Daoy (cell line): ENCODE measurements around the gene LRRC8C. TPM values are rescaled to one million over a fixed set of nuclear protein-coding genes. Genes with fewer than 3 reads are reported as not detected.

Experiments used
- DNase-seq: peaks from one replicate; pipeline ENCODE4 v3.0.0-alpha.2; 2015; ENCODE audit warnings: low read depth
- total RNA-seq: library from RNA; depleted of rRNA; stranded (reverse); fragments of >200 nt; shearing (Covaris generic); gene quantifications from 2 replicates; pipeline ENCODE4 v1.2.3, GENCODE V29; 2014

LRRC8C gene
- total RNA-seq, 1 experiment from 2014 or later, result 10.2 TPM

GRCh38 chr1:89732643-89733222 lies 99.8 kb downstream of the LRRC8C start:
- DNase-seq, result no peak

- DNase-seq, result no peak
Measured at GRCh38 chr1:89733748-89734147, 100.8 kb downstream of the LRRC8C start.

- DNase-seq, result no peak
Measured at GRCh38 chr1:89734442-89734841, 101.5 kb downstream of the LRRC8C start.

- DNase-seq, result no peak
Measured at GRCh38 chr1:89735479-89735878, 102.6 kb downstream of the LRRC8C start.

GRCh38 chr1:89736937-89737733 lies 104.2 kb downstream of the LRRC8C start:
- DNase-seq, result no peak

GRCh38 chr1:89737985-89738510 lies 105.1 kb downstream of the LRRC8C start:
- no peak for DNase-seq

GRCh38 chr1:89739013-89739843 lies 106.3 kb downstream of the LRRC8C start:
- DNase-seq, result peak; percentile 75

GRCh38 chr1:89739844-89740216 lies 106.9 kb downstream of the LRRC8C start:
- DNase-seq, result no peak

- no peak for DNase-seq
Measured at GRCh38 chr1:89743788-89744187, 110.9 kb downstream of the LRRC8C start.

- no peak for DNase-seq
Measured at GRCh38 chr1:89746424-89747149, 113.7 kb downstream of the LRRC8C start.

- DNase-seq, result no peak
Measured at GRCh38 chr1:89753761-89754160, 120.8 kb downstream of the LRRC8C start.

- no peak for DNase-seq
Measured at GRCh38 chr1:89754518-89754917, 121.6 kb downstream of the LRRC8C start.

GRCh38 chr1:89755591-89755990 lies 122.7 kb downstream of the LRRC8C start:
- no peak for DNase-seq

GRCh38 chr1:89757532-89757931 lies 124.6 kb downstream of the LRRC8C start:
- DNase-seq, result peak; percentile 15

- no peak for DNase-seq
Measured at GRCh38 chr1:89758156-89758555, 125.2 kb downstream of the LRRC8C start.

GRCh38 chr1:89759036-89759435 lies 126.1 kb downstream of the LRRC8C start:
- DNase-seq, result no peak

GRCh38 chr1:89760496-89760895 lies 127.6 kb downstream of the LRRC8C start:
- DNase-seq, result no peak

GRCh38 chr1:89761338-89761737 lies 128.4 kb downstream of the LRRC8C start:
- no peak for DNase-seq

- no peak for DNase-seq
Measured at GRCh38 chr1:89761901-89762300, 129.0 kb downstream of the LRRC8C start.

- peak; percentile 27 for DNase-seq
Measured at GRCh38 chr1:89762386-89762778, 129.5 kb downstream of the LRRC8C start.

GRCh38 chr1:89762779-89763648 lies 130.1 kb downstream of the LRRC8C start:
- DNase-seq, result peak; percentile 94
